ENCODE data around the gene DUSP9.

DNA sequence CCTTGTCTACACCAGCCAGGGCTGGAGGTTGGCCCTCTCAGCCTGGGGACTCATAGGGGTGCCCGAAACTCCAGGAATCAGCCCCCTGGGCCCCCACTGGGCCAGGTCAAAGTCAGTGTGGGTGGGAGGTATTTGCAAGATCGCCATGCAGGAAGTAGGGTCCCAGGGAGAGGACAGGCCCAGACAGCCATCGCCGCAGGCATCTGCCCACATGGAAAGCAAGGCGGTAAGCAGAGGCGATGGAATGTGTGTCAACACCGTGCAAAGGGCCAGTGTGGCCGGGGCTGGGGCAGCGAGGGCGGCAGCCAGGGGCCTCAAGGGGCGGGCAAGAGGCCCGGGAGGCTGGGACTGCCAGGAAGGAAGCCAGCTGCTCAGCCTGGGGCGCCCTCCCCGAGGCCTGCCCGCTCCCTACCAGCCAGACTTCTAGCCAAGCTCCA, 19.3 kb upstream of the DUSP9 start:
- TF ChIP-seq, protein P1, sequence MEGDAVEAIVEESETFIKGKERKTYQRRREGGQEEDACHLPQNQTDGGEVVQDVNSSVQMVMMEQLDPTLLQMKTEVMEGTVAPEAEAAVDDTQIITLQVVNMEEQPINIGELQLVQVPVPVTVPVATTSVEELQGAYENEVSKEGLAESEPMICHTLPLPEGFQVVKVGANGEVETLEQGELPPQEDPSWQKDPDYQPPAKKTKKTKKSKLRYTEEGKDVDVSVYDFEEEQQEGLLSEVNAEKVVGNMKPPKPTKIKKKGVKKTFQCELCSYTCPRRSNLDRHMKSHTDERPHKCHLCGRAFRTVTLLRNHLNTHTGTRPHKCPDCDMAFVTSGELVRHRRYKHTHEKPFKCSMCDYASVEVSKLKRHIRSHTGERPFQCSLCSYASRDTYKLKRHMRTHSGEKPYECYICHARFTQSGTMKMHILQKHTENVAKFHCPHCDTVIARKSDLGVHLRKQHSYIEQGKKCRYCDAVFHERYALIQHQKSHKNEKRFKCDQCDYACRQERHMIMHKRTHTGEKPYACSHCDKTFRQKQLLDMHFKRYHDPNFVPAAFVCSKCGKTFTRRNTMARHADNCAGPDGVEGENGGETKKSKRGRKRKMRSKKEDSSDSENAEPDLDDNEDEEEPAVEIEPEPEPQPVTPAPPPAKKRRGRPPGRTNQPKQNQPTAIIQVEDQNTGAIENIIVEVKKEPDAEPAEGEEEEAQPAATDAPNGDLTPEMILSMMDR (conservative IDR thresholded peaks at IDR 0.05 in 1 of 2, IDR thresholded peaks at IDR 0.05 in 1 of 2; ENCODE audit: extremely low read depth in 1 of 2, insufficient read depth in 1 of 2, low read depth in 1 of 2, low read length in 2 of 2) = no peak
- no peak for TF ChIP-seq EZH2 (IDR thresholded peaks at IDR 0.05; ENCODE audit: borderline replicate concordance, low read length)
